NCI-H2196 (cell line): Measurements from ENCODE around the gene TRIM65.
"Not testable (repeated sequence)": the region's sequence is repeated elsewhere in the genome, so short reads cannot be mapped to it uniquely, and the experiment has no call there.

Experiments used
- DNase-seq: peaks from one replicate; lab custom pipeline; 2025; ENCODE audit not compliant: unreplicated experiment; lab: John Stamatoyannopoulos, UW

The TRIM65 gene

GRCh38 chr17:75854101-75854748 is 42.5 kb downstream of the TRIM65 start:
- DNase-seq, result no peak

GRCh38 chr17:75853433-75853832 is 43.3 kb downstream of the TRIM65 start:
- DNase-seq, result no peak

GRCh38 chr17:75851693-75851991 is 45.1 kb downstream of the TRIM65 start:
- not testable (repeated sequence) for DNase-seq

GRCh38 chr17:75850928-75851692 is 45.6 kb downstream of the TRIM65 start:
- DNase-seq, result no peak

GRCh38 chr17:75849724-75850123 is 47.0 kb downstream of the TRIM65 start:
- no peak for DNase-seq

- no peak for DNase-seq
These were observed 47.5 kb downstream of the TRIM65 start for GRCh38 chr17:75849279-75849646.

GRCh38 chr17:75848523-75849278 is 48.0 kb downstream of the TRIM65 start:
- DNase-seq, result peak; percentile 87

- DNase-seq, result no peak
These were observed 48.9 kb downstream of the TRIM65 start for GRCh38 chr17:75847614-75848522.

- DNase-seq, result no peak
These were observed 49.8 kb downstream of the TRIM65 start for GRCh38 chr17:75846692-75847613.

GRCh38 chr17:75845933-75846691 is 50.6 kb downstream of the TRIM65 start:
- no peak for DNase-seq

GRCh38 chr17:75845058-75845711 is 51.6 kb downstream of the TRIM65 start:
- DNase-seq, result peak; percentile 68

GRCh38 chr17:75844530-75845057 is 52.2 kb downstream of the TRIM65 start:
- no peak for DNase-seq

- no peak for DNase-seq
These were observed 52.9 kb downstream of the TRIM65 start, which contains the start of gene UNC13D for GRCh38 chr17:75843577-75844529. TSS of gene UNC13D (minus strand) at chr17:75844404. CDS start at chr17:75844337, 67 bp downstream.

- DNase-seq, result no peak
These were observed 53.7 kb downstream of the TRIM65 start for GRCh38 chr17:75842963-75843576.

GRCh38 chr17:75842411-75842810 is 54.3 kb downstream of the TRIM65 start:
- DNase-seq, result no peak

- no peak for DNase-seq
These were observed 56.0 kb downstream of the TRIM65 start for GRCh38 chr17:75840799-75841164.
